Activated naive CD8-positive, alpha-beta T cell treated with anti-CD3 and anti-CD28 coated beads for 36 hours (primary cell): ENCODE measurements around the gene RNF26. TPM values are rescaled to one million over a fixed set of nuclear protein-coding genes. Genes with fewer than 3 reads are reported as not detected.
"Not testable (repeated sequence)": the region's sequence is repeated elsewhere in the genome, so short reads cannot be mapped to it uniquely, and the experiment has no call there.

Experiments used
- DNase-seq: peaks from one replicate; pipeline ENCODE4 v3.0.0; 2021
- H3K27ac Mint-ChIP-seq: one replicate; pipeline ENCODE4 v1.8.0; 2022; ENCODE audit warnings: mild to moderate bottlenecking, moderate library complexity, mixed read lengths
- H3K27me3 Mint-ChIP-seq: one replicate; pipeline ENCODE4 v1.8.0; 2022; ENCODE audit warnings: mild to moderate bottlenecking, mixed read lengths
- H3K36me3 Mint-ChIP-seq: one replicate; pipeline ENCODE4 v1.8.0; 2021; ENCODE audit warnings: mild to moderate bottlenecking, mixed read lengths
- H3K4me1 Mint-ChIP-seq: one replicate; pipeline ENCODE4 v1.8.0; 2021; ENCODE audit warnings: mixed read lengths
- H3K4me3 Mint-ChIP-seq: one replicate; pipeline ENCODE4 v1.8.0; 2022; ENCODE audit warnings: mild to moderate bottlenecking, moderate library complexity, mixed read lengths
- H3K9me3 Mint-ChIP-seq: one replicate; pipeline ENCODE4 v1.8.0; 2022; ENCODE audit warnings: mixed read lengths
- total RNA-seq, 2 experiments: library from RNA; stranded (reverse); gene quantifications; one replicate each; pipeline ENCODE4 v1.2.3, GENCODE V29; 2021

Gene RNF26
- total RNA-seq, 2 experiments from 2014 or later = 31.8 to 33.0 TPM

- H3K36me3 Mint-ChIP-seq = no peaks in the 10 kb centered on the region
- H3K27me3 Mint-ChIP-seq = no peaks in the 10 kb centered on the region
- H3K4me1 Mint-ChIP-seq = peaks cover 5% of the 10 kb centered on the region
- no peak for DNase-seq
- no peak overlapping the region for H3K27ac Mint-ChIP-seq
- no peaks in the 10 kb centered on the region for H3K9me3 Mint-ChIP-seq
- H3K4me3 Mint-ChIP-seq = no peak overlapping the region
Measured at GRCh38 chr11:119375337-119376196, 41.2 kb downstream of the RNF26 start.

GRCh38 chr11:119376197-119376847 lies 42.0 kb downstream of the RNF26 start:
- no peak overlapping the region for H3K27ac Mint-ChIP-seq
- no peak overlapping the region for H3K4me3 Mint-ChIP-seq
- no peaks in the 10 kb centered on the region for H3K27me3 Mint-ChIP-seq
- no peaks in the 10 kb centered on the region for H3K9me3 Mint-ChIP-seq
- H3K36me3 Mint-ChIP-seq = no peaks in the 10 kb centered on the region
- no peak for DNase-seq
- peaks cover 9% of the 10 kb centered on the region for H3K4me1 Mint-ChIP-seq

- Mint-ChIP-seq H3K4me3 (no peak overlapping the region), H3K9me3 (no peaks in the 10 kb centered on the region), H3K36me3 (no peaks in the 10 kb centered on the region), H3K4me1 (peaks cover 10% of the 10 kb centered on the region), H3K27ac (no peak overlapping the region), H3K27me3 (no peaks in the 10 kb centered on the region)
- DNase-seq = no peak
Measured at GRCh38 chr11:119377112-119377901, 43.0 kb downstream of the RNF26 start.

- Mint-ChIP-seq H3K4me1 (peaks cover 10% of the 10 kb centered on the region), H3K36me3 (no peaks in the 10 kb centered on the region), H3K4me3 (no peak overlapping the region), H3K27ac (no peak overlapping the region), H3K27me3 (no peaks in the 10 kb centered on the region), H3K9me3 (no peaks in the 10 kb centered on the region)
- no peak for DNase-seq
Measured at GRCh38 chr11:119377961-119378667, 43.8 kb downstream of the RNF26 start.

- no peaks in the 10 kb centered on the region for H3K9me3 Mint-ChIP-seq
Measured at GRCh38 chr11:119378851-119379465, 44.6 kb downstream of the RNF26 start.

GRCh38 chr11:119380160-119380826 lies 46.0 kb downstream of the RNF26 start:
- H3K27ac Mint-ChIP-seq = no peak overlapping the region
- H3K36me3 Mint-ChIP-seq = no peaks in the 10 kb centered on the region
- H3K9me3 Mint-ChIP-seq = no peaks in the 10 kb centered on the region
- no peak for DNase-seq
- peaks cover 5% of the 10 kb centered on the region for H3K4me1 Mint-ChIP-seq
- no peaks in the 10 kb centered on the region for H3K27me3 Mint-ChIP-seq
- H3K4me3 Mint-ChIP-seq = no peak overlapping the region

More at GRCh38 chr11:119378851-119379465, 44.6 kb downstream of the RNF26 start:
- H3K36me3 Mint-ChIP-seq = no peaks in the 10 kb centered on the region
- H3K4me3 Mint-ChIP-seq = no peak overlapping the region
- peaks cover 8% of the 10 kb centered on the region for H3K4me1 Mint-ChIP-seq
- no peak overlapping the region for H3K27ac Mint-ChIP-seq
- H3K27me3 Mint-ChIP-seq = no peaks in the 10 kb centered on the region
- DNase-seq = no peak

GRCh38 chr11:119380827-119381180 lies 46.5 kb downstream of the RNF26 start:
- no peak overlapping the region for H3K27ac Mint-ChIP-seq

GRCh38 chr11:119381181-119381988 lies 47.1 kb downstream of the RNF26 start, which contains the start of gene USP2:
Gene USP2, minus strand, starts transcription at chr11:119381690. Its CDS starts 8,210 bp downstream, at chr11:119373480.
- H3K36me3 Mint-ChIP-seq = no peaks in the 10 kb centered on the region
- H3K4me3 Mint-ChIP-seq = no peak within 1 kb of the TSS
- H3K9me3 Mint-ChIP-seq = no peaks in the 10 kb centered on the region
- peak; percentile 99 for DNase-seq
- H3K27me3 Mint-ChIP-seq = no peaks in the 10 kb centered on the region
- peaks cover 5% of the 10 kb centered on the region for H3K4me1 Mint-ChIP-seq
- H3K27ac Mint-ChIP-seq = peak within 1 kb of the TSS; percentile 86

More at GRCh38 chr11:119380827-119381180, 46.5 kb downstream of the RNF26 start:
- H3K4me1 Mint-ChIP-seq = peaks cover 5% of the 10 kb centered on the region
- H3K36me3 Mint-ChIP-seq = no peaks in the 10 kb centered on the region
- no peak for DNase-seq
- no peaks in the 10 kb centered on the region for H3K9me3 Mint-ChIP-seq
- no peak overlapping the region for H3K4me3 Mint-ChIP-seq
- no peaks in the 10 kb centered on the region for H3K27me3 Mint-ChIP-seq

- Mint-ChIP-seq H3K9me3 (no peaks in the 10 kb centered on the region), H3K27ac (no peak overlapping the region), H3K4me3 (no peak overlapping the region), H3K4me1 (peaks cover 5% of the 10 kb centered on the region), H3K36me3 (no peaks in the 10 kb centered on the region), H3K27me3 (no peaks in the 10 kb centered on the region)
- DNase-seq = no peak
Measured at GRCh38 chr11:119382101-119382500, 47.8 kb downstream of the RNF26 start.

GRCh38 chr11:119382513-119382912 lies 48.2 kb downstream of the RNF26 start:
- H3K4me3 Mint-ChIP-seq, H3K9me3 Mint-ChIP-seq, H3K4me1 Mint-ChIP-seq, H3K27me3 Mint-ChIP-seq, H3K36me3 Mint-ChIP-seq, H3K27ac Mint-ChIP-seq, DNase-seq: not testable (repeated sequence)

- Mint-ChIP-seq H3K27ac (no peak overlapping the region), H3K36me3 (no peaks in the 10 kb centered on the region), H3K4me1 (peaks cover 5% of the 10 kb centered on the region), H3K27me3 (no peaks in the 10 kb centered on the region), H3K4me3 (no peak overlapping the region), H3K9me3 (no peaks in the 10 kb centered on the region)
- no peak for DNase-seq
Measured at GRCh38 chr11:119384332-119384731, 50.0 kb downstream of the RNF26 start.
